HG03045 (cell line): ENCODE results near the gene NYAP2.

Experiments used
- ATAC-seq: cut with Tn5 transposase; IDR thresholded peaks from one replicate; pipeline ENCODE4 v1.9.1; 2021; ENCODE audit warnings: mild to moderate bottlenecking, moderate library complexity; ENCODE audit not compliant: unreplicated experiment

NYAP2 gene

DNA sequence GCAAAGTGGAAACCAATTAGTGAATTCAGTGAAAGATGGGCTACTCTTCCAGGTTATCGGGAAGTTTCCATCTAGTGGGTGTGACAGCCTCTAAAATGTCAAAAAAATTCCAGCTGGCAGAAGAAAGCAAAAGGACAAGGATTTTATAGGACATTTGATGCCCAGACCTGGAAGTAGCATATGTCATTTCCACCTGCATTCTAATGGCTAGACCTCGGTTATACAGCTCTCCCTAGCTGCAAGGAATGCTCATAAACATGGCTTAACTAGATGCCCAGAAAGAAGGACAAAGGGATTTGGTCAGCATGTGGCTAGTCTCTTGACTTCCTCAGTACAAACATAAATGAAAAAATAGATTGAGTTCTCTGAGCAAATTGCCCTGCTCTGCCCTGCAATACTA is 215.4 kb downstream of the NYAP2 start:
- ATAC-seq = no peak

DNA sequence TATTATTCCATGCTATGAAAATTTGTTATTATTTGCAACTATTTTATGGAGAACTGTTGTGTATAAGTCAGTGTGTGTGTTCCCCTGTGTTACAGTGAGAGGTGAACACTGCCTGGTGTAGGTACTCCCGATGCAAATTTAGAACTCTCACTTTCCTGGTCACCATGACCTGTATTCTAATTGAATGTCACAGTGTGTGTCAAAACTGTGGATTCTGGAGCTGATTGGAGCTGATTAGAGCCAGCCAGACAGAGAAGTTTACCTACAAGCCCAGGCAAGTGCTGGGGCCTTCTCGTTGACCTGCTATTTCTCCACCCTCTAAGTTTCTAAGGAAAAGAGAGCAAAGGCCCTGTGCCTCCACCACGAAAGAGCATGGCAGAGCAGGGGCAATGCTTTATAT is 216.0 kb downstream of the NYAP2 start:
- ATAC-seq = no peak

- no peak for ATAC-seq
Observed at GRCh38 chr2:225616372-225616771, 216.9 kb downstream of the NYAP2 start.

DNA sequence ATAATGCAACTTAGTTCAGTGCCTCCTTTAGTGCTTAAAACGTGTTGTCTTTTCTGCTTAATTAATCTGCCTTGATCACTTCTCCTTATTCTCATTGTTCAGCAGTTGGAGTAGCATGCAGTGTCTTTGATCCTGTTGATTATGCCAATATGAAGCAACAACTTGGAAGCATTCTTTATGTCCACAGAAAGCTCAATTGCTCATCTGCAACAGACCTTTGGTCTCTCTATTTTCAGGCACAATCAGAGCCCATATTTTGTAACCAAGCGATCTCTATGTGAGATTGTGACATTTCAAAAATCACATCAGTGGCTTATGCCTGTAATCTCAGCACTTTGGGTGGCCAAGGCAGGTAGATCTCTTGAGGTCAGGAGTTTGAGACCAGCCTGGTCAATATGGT is 217.3 kb downstream of the NYAP2 start:
- ATAC-seq = no peak

- no peak for ATAC-seq
Observed at GRCh38 chr2:225620227-225620626, 220.7 kb downstream of the NYAP2 start.

- no peak for ATAC-seq
Observed at GRCh38 chr2:225630824-225631533, 231.5 kb downstream of the NYAP2 start.

DNA sequence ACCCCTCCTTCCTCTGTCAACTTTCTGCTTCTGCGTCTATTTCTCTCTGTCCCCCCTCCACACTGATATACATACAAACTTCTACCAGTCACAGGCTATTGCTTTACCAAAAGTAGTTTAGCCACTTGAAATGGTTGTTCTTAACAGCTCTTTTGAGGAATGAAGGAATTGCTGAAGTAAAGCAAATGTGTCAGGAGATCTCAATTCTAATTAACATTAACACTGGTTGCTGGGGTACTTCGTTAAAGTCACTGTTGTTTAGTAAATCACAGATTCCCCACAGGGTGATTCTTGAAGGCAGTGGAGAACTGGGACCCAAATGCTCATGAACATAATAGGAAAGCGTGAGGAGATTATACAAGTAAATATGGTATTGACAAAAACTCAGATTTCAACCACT is 232.8 kb downstream of the NYAP2 start:
- no peak for ATAC-seq

DNA sequence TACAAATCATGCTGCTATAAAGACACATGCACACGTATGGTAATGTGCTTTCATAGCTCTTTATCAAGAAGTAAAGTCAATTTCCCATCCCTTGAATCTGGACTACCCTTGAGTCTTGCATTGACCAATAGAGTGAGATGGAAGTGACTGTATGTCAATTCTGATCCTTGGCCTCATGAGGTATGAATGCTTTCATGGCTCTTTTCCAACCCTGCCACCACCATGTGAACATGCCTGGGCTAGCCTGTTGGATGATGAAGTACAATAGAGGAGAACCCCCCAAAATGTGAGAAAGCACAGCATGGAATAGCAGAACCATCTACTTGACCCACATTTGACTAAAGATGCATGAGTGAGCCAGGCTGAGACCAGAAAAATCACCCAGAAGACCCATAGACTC is 237.0 kb downstream of the NYAP2 start:
- ATAC-seq = no peak

DNA sequence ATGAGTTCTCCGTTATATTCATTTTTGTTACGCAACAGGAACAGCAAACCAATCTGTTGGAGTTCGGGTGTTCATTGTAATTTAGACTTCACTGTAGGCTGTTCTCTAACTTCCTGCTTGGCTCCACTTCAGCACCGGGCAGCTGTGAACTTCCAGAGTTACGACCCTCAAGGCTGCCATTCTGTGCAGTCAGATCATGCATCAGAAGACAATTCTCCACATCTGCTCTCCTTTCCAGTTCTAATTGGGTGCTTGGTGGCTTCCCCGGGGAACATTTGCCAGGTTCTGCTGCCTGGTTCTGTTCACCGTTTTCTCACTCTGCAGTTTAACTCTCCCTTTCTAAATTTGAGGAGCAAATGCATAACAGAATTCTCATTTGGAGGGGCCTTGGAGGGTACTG is 237.7 kb downstream of the NYAP2 start:
- no peak for ATAC-seq

DNA sequence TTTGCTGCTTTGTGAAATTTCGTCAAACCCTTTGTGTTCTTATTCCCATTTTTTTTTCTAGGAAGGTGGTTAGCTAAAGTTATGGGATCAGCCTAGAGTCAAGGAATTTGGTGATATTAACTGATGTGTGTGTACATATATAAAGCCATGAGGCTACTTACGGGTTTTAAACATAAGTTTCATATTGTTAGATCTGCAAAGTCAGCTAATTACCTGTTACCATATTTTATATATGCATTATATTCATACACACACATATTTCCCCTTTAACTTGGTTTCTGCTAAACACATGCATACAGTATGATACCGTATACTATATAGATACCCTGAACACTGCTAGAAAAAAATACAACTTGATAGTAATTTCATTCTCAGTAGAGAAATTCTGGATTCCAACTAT is 241.0 kb downstream of the NYAP2 start:
- no peak for ATAC-seq

DNA sequence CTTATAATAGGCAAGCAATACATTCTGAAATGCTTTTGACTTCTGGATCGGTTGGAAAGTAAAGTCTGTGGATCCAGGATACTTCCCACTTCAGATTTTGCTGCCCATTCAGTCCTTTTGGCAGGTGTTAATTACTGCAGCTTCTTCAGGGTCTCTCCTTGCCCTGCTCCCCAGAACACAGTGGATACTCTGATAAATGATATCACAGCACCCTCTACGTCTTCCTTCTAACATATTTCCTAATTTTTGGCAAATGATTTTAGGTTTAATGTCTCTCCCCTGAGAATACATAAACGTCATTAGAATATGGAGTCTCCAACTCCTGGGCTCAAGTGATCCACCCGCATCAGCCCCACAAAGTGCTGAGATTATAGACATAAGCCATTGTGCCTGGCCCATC is 249.8 kb downstream of the NYAP2 start:
- ATAC-seq = no peak

DNA sequence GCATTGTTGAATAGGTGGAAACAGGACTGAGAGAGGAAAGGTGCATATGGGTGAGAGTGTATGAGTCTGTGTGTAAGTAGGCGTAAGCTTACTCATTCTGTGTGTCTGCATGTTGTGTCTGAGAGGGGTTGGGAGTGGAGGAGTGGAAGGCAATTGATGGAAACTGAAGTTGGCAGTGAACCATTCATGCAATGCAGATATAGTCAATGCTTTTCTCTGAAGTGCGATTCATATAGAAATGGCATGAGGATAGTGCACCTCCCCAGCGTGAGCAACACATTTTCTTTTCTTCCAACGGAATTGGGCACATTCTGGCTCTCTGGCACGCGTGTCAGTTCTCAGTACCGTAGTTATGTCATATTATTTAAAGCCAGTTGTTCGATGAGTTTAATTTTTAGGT is 250.5 kb downstream of the NYAP2 start:
- ATAC-seq = no peak

DNA sequence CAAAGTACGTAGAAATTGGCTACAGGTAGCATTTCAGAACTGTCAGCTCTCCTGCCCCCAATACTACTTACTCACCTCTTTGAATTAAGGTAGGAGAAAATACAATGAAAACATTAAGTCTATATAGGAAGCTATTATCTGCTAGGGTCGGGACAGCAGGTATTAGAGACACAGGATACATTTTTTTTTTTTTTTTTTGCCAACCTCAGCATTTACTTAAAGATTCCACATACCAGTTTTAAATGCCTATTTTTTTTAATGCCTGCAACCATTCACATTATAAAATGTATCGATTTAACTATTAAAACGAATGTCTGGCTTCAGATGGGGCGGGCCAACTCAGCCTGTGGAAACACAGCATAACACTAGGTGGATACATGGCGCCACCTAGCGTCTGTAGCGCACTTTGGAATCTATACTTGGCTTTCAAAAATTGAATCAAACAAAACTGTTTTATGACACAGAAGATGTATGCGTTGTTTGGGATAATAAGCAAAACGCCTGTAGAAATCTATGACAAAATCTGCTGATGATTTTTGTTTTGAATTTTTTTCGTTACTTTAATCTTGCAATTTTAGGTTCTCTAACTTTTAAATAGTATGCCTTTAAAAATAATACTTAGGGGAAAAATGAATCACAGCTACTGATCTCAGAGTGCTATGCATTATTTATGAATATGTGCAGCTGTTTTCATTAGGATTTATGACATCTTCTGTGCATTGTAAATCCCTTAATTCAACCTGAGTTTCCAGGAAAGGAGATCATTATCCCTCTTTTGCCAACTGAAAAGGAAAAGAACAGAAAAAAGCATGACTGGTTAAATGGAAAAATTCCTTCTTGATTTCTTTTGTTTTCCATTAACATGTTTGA is 261.0 kb downstream of the NYAP2 start:
- peak; percentile 85 for ATAC-seq

GRCh38 chr2:225662101-225662500 is 262.6 kb downstream of the NYAP2 start:
- no peak for ATAC-seq

GRCh38 chr2:225667445-225667844 is 267.9 kb downstream of the NYAP2 start:
- ATAC-seq = no peak

DNA sequence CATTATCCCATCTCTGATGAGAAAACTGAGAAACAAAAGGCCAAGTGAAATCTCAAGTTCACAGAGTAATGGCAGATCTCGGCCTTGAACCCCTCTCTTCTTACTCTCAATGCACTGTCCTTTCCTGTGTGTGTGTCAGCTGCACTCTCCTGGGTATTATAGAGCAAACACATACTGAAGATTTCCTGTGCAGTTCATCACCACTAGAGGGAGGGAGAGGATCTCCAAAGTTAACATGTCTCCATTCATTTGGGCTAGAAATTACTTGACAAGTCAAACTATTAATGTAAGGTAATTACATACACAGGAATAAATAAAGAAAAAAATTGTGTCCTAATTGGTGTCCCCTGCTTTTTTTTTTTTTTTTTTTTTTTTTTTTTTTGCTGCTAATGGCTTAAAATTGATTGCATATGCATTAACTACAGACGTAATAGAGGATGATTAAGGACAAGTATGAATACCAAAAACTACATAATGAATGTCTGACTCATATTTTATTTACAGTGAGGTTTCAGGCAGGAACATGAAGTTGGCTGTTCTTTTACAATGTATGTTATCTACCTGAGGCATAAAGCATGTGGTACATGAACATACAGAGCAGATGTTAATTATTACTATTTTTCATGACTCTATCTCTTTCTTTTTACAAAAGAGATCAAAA is 269.2 kb downstream of the NYAP2 start:
- peak; percentile 90 for ATAC-seq

DNA sequence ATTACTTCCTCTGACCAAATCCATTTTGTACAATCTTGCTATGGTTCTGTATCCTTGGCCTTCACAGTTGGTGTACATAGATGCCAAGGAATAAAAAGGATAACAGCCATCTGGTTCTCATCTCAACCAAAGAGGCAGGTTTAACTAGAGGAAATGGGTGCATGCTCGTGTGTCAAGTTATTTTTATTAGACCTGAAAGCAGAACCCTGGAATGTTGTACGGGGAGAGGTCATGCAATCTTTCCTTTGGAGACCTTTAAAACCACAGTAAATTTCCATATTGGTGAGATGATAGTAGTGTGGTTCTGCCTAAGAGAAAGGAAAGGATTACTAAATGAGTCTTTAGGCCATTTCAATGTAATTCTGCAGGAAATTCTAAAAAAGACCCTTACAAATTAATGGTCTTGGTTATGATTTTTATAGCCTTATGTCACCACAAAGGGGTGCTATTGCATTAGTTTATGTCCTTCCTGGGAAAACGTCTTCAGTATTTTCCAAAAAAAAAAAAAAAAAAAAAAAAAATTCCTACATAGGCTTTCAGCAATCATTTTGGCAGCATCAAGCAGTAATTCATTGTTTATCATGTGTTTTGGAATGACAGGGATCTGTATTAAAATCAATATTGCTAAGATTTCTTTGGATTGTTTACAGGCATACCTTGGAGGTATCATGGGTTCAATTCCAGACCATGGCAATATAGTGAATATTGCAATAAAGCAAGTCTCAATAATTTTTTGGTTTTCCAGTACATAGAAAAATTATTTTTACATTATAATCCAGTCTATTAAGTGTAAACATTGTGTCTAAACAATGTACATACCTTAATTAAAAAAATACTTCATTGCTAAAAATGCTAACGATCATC is 270.8 kb downstream of the NYAP2 start:
- no peak for ATAC-seq

GRCh38 chr2:225678792-225679191 is 279.3 kb downstream of the NYAP2 start:
- no peak for ATAC-seq

DNA sequence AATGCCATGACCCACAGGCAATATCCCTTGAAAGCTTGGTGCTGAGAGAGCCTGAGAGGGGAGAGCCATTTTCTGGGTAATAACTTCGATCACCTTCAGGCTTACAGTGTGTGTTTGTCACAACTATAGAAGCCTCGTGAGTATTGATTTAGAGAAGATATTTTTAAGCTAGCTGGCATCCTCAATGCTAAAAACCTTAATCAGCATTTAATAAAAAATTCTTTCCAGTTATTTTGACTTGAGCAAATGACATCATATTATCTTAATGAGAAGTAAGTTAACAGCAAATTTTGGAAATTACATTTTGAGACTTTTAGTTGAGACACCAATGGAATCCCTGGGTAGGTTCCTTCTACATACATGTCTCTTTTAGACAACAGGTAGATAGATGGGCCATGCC is 283.7 kb downstream of the NYAP2 start:
- ATAC-seq = no peak

DNA sequence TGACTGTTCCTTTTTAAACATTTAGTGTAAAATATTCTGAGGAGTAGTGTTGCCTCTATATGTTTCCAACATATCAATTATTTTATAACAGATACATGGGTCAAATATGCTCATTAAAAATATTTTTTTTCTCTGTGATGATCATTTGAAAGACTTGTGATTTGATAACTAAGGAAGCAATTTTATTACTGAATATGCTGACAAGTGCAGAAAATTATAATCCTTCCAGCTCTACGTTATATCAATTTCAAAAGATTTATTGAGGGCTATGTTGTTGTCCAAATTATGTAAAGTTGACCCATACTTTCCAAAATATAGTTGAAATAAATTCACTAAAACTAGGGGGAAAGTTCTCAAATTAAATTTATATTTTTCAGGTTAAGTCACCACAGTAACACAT is 290.6 kb downstream of the NYAP2 start:
- ATAC-seq = no peak

DNA sequence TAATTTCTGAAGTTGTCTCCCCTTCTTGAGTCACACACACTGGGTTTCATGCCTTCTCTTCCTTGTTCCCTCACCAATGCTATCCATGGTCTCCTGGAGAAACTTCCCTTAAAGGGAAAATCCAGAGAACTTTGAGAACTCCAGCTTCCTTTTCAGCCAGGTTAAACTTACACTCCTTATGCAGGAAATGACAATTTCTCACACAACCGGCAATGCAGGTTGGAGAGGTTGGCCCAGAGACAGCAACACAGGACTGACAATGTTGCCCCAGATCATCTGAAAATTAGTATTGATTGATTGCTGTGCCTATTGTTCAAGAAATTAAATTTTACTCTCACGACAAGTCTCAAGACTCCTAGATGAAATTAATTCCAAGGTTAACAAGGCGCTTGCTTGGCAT is 292.2 kb downstream of the NYAP2 start:
- no peak for ATAC-seq
